ENCODE results near the gene ATP2C2.
"Not testable (repeated sequence)": the region's sequence is repeated elsewhere in the genome, so short reads cannot be mapped to it uniquely, and the experiment has no call there.

ATP2C2 gene

GRCh38 chr16:84392031-84392360 lies 23.7 kb downstream of the ATP2C2 start:
- DNase-seq (ENCODE audit: low read depth, low spot score) = no peak

GRCh38 chr16:84396082-84396481 lies 27.7 kb downstream of the ATP2C2 start:
- not testable (repeated sequence) for DNase-seq (ENCODE audit: low read depth, low spot score)

- DNase-seq (ENCODE audit: low read depth, low spot score) = no peak
Measured at GRCh38 chr16:84396537-84397008, 28.2 kb downstream of the ATP2C2 start.

- DNase-seq (ENCODE audit: low read depth, low spot score) = no peak
Measured at GRCh38 chr16:84397090-84397489, 28.8 kb downstream of the ATP2C2 start.

GRCh38 chr16:84398701-84399100 lies 30.4 kb downstream of the ATP2C2 start:
- DNase-seq (ENCODE audit: low read depth, low spot score) = no peak

GRCh38 chr16:84399912-84400311 lies 31.6 kb downstream of the ATP2C2 start:
- DNase-seq (ENCODE audit: low read depth, low spot score) = not testable (repeated sequence)

GRCh38 chr16:84403435-84403834 lies 35.1 kb downstream of the ATP2C2 start:
- not testable (repeated sequence) for DNase-seq (ENCODE audit: low read depth, low spot score)

GRCh38 chr16:84404324-84404723 lies 36.0 kb downstream of the ATP2C2 start:
- DNase-seq (ENCODE audit: low read depth, low spot score) = no peak

GRCh38 chr16:84404936-84405639 lies 36.8 kb downstream of the ATP2C2 start:
- no peak for DNase-seq (ENCODE audit: low read depth, low spot score)

- DNase-seq (ENCODE audit: low read depth, low spot score) = no peak
Measured at GRCh38 chr16:84406006-84406963, 37.9 kb downstream of the ATP2C2 start.

GRCh38 chr16:84407588-84408313 lies 39.4 kb downstream of the ATP2C2 start:
- no peak for DNase-seq (ENCODE audit: low read depth, low spot score)

- DNase-seq (ENCODE audit: low read depth, low spot score) = no peak
Measured at GRCh38 chr16:84408314-84408690, 40.0 kb downstream of the ATP2C2 start.

GRCh38 chr16:84408856-84409255 lies 40.5 kb downstream of the ATP2C2 start:
- no peak for DNase-seq (ENCODE audit: low read depth, low spot score)

GRCh38 chr16:84410361-84411138 lies 42.2 kb downstream of the ATP2C2 start:
- DNase-seq (ENCODE audit: low read depth, low spot score) = no peak

GRCh38 chr16:84411768-84412167 lies 43.4 kb downstream of the ATP2C2 start:
- no peak for DNase-seq (ENCODE audit: low read depth, low spot score)

- no peak for DNase-seq (ENCODE audit: low read depth, low spot score)
Measured at GRCh38 chr16:84412262-84412661, 43.9 kb downstream of the ATP2C2 start.

GRCh38 chr16:84413244-84414004 lies 45.1 kb downstream of the ATP2C2 start:
- DNase-seq (ENCODE audit: low read depth, low spot score) = no peak

GRCh38 chr16:84414789-84415326 lies 46.5 kb downstream of the ATP2C2 start:
- DNase-seq (ENCODE audit: low read depth, low spot score) = no peak

GRCh38 chr16:84416407-84417321 lies 48.3 kb downstream of the ATP2C2 start:
- no peak for DNase-seq (ENCODE audit: low read depth, low spot score)
